GM12865 (cell line): ENCODE data around the gene ATXN1.
"Not testable (repeated sequence)": the region's sequence is repeated elsewhere in the genome, so short reads cannot be mapped to it uniquely, and the experiment has no call there.

ENCODE experiments used
- DNase-seq: peaks from one replicate; pipeline ENCODE4 v3.0.0; 2010; ENCODE audit warnings: low read depth
- H3K4me3 ChIP-seq: 2 replicates; pipeline ENCODE4 v1.5.1; 2011; ENCODE audit warnings: mild to moderate bottlenecking, low read depth, low read length, control low read depth
- TF ChIP-seq, protein P1 (sequence below): IDR thresholded peaks from 2 replicates; pipeline ENCODE4 v1.5.1; 2011; ENCODE audit warnings: low read length, control low read depth, low read depth, inconsistent platforms; ENCODE audit not compliant: insufficient read depth; ENCODE audit errors: missing control alignments

Gene ATXN1

DNA sequence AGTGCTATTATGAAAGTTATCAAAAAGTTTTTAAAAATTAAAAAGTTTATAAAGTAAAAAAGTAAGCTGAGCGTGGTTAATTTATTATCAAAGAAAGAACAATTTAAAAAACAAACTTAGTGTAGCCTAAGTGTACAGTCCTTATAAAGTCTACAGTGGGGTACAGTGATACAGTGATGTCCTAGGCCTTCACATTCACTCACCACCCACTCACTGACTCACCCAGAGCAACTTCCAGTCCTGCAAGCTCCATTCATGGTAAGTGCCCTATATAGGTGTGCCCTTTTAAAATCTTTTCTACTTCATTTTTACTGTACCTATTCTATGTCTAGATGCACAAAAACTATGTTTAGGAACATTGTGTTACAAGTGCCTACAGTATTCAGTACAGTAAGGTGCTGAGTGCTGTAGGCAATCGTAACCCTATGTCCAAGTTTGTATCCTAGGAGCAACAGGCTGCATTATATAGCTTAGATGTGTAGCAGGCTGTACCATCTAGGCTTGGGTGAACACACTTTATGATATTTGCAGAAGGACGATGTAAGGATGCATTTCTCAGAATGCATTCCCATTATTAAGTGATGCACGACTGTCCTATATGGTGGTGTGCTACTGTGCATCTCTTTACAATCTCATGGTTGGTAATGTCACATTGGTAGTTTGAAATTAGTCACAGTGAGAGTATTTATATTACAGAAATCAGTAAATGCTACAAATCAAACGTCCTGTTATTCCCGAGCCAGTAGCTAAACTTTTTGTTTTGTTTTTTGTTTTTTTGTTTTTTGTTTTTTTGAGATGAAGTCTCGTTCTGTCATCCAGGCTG lies 364.6 kb downstream of the ATXN1 start:
- DNase-seq = no peak
- TF ChIP-seq, protein P1, sequence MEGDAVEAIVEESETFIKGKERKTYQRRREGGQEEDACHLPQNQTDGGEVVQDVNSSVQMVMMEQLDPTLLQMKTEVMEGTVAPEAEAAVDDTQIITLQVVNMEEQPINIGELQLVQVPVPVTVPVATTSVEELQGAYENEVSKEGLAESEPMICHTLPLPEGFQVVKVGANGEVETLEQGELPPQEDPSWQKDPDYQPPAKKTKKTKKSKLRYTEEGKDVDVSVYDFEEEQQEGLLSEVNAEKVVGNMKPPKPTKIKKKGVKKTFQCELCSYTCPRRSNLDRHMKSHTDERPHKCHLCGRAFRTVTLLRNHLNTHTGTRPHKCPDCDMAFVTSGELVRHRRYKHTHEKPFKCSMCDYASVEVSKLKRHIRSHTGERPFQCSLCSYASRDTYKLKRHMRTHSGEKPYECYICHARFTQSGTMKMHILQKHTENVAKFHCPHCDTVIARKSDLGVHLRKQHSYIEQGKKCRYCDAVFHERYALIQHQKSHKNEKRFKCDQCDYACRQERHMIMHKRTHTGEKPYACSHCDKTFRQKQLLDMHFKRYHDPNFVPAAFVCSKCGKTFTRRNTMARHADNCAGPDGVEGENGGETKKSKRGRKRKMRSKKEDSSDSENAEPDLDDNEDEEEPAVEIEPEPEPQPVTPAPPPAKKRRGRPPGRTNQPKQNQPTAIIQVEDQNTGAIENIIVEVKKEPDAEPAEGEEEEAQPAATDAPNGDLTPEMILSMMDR = no peak
- H3K4me3 ChIP-seq = no peak overlapping the region

DNA sequence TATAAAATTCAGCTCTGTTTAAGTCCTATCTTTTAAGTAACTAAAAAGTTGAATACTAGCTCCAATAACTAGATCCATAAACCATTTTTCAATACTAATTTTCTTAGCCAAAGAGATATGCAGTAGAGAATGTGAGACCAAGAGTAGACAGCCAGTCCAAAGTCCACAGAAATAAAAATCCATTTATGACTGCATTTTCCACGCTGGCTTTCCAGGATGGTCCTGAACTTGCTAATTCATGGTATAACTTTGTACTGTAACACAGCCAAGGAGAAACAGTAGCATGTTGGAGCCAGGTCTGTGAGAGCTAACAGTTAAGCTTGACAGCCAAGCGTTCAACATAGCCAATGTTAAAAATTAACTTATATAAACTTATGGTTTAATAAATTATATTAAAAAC lies 366.6 kb downstream of the ATXN1 start:
- H3K4me3 ChIP-seq = no peak overlapping the region
- TF ChIP-seq, protein P1 = no peak
- no peak for DNase-seq

- no peak for DNase-seq
- TF ChIP-seq, protein P1 = no peak
- H3K4me3 ChIP-seq = no peak overlapping the region
These were observed 367.9 kb downstream of the ATXN1 start for GRCh38 chr6:16393326-16393725.

DNA sequence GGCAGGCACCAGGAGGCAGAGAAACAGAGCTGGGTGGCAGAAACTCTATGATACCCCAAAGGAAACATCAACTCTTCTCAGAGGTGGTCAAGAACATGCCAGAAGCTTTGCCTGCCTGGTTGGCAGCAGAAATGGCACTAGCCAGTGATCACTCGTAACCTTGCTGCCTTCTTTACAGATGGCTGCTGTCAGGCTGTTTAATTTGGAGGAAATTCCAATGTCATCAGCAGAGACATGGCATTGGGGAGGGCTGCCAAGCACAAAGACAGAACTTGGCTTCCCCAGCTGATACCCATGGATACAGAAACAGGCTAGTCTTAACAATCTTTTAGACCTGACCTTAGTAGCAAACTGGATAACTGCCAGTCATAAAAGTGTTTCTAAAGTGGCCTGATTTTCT lies 369.2 kb downstream of the ATXN1 start:
- TF ChIP-seq, protein P1 = no peak
- no peak overlapping the region for H3K4me3 ChIP-seq
- DNase-seq = no peak

- TF ChIP-seq, protein P1 = no peak
- DNase-seq = no peak
- no peak overlapping the region for H3K4me3 ChIP-seq
These were observed 369.8 kb downstream of the ATXN1 start for GRCh38 chr6:16391451-16391912.

- DNase-seq, H3K4me3 ChIP-seq: not testable (repeated sequence)
These were observed 370.3 kb downstream of the ATXN1 start for GRCh38 chr6:16390909-16391450.

DNA sequence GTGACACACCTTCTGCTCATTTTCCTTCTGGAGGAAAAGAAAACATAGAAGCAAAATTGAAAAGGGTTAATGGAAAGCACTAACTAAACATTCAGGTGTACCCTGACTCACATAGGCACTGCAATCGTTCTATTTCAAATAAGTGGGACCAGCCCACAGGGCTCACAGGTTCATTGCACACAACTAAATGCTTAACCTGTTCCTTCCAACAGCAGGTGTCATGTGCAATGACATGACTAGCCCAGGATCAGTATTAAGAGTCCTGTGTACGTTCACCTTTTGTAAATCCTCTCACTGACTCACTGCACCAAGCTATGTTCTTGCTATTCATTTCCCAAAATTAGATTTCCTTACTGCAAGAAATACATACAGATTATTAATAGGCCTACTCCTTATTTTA lies 371.6 kb downstream of the ATXN1 start:
- no peak for DNase-seq
- TF ChIP-seq, protein P1 = no peak
- H3K4me3 ChIP-seq = no peak overlapping the region
